GM21360 (cell line): ENCODE data around the gene CELF5.
"Not testable (repeated sequence)": the region's sequence is repeated elsewhere in the genome, so short reads cannot be mapped to it uniquely, and the experiment has no call there.

ENCODE experiments used
- ATAC-seq: cut with Tn5 transposase; IDR thresholded peaks from one replicate; pipeline ENCODE4 v1.9.1; 2021; ENCODE audit warnings: mild to moderate bottlenecking, moderate library complexity; ENCODE audit not compliant: unreplicated experiment

CELF5 gene

DNA sequence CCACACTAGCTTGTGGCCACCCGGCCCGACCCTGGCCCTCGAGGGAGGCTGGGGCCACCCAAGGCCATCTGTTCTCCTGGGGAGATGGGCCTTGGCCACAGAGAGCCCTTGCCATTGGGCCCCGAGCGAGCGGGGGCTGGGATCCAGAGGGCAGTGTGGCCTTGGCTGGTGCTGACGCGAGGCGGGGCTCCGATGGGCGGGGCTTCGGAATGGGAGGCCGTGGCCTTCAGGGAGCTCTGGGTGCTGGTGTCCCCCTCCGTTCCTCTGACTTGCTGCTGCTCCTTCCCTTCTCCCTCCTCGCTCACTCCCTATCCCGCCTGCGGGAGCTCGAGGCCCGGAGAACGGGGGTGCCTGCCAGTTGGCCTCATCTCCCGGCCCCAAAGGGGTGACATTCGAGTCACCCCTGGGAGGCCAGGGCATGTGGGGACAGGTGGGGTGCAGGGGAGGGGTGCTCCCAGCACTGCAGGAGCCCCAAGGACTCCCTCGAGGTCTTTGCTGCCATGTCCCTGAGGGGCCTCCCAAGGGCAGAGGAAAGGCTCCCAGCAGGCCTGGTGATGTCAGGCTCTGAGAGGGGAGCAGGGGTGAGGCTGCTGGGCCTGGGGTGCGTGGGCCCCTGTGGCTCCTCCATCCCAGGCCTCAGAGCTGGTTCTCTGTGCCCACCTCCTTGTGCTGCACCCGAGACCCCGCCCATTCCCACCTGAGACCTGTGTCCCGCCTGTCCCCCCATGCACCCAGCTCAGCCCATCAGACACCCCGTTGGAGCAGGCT lies 34.6 kb upstream of the CELF5 start:
- no peak for ATAC-seq

DNA sequence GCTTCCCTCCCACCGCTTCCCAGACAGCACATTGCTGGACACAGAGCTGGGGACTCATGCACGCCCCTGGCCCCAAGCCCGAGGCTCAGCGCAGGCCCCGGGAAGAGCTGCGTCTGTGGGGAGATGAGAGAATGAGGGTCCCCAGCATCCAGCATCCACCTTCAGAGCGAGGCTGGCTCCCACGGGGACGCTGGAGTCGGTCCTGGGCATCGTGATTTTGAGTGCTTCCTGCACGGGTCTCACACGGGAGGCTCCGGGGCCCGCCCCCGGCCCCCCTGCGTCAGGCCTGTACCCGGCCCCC lies 34.0 kb upstream of the CELF5 start:
- no peak for ATAC-seq

DNA sequence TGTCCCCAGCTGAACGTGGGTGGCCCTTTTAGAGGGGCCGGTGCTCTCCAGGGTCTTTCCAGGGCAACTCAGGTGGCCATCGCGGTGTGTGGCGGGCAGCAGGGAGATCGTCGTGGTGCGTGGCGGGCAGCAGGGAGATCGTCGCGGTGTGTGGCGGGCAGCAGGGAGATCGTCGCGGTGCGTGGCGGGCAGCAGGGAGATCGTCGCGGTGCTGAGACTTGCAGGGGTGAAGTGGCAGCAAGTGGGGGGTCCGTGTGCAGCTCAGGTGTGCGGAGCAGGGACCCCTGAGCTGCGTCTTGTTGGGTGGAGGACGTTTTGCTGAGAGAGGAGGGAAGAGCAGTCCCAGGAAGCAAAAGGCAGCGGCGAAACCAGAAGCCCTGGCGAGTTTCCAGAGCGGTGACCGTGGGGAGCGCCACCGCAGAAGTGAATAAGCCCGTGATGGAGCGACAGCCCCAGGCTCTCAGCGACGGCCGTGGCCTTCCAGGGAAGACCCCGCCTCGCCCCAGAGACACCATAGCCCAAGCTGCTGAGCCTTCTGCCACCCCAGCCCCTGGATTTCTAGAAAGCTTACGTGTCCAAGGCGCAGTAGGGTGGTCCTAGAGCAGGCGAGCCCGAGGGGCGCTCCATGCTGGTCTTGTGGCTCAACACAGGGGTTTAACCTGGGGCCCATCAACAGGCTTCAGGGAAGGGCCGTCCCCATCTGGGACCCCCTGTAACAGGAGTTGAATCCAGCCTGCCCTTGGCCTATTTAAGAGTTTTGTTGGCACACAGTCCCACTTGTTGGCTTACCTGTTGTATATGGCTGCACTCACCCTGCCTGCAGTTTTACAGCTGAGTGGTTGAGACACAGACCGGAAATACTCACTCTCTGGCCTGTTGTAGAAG lies 33.3 kb upstream of the CELF5 start:
- ATAC-seq = no peak

DNA sequence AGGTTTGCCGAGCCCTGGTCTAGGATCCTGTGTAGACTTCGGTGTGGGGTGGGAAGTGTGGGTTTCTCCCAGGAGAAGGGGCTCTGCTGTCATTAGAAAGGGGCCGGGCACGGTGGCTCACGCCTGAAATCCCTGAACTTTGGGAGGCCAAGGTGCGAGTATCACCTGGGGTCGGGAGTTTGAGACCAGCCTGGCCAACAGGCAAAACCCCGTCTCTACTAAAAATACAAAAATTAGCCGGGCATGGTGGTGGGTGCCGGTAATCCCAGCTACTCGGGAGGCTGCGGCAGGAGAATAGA lies 32.7 kb upstream of the CELF5 start:
- not testable (repeated sequence) for ATAC-seq

DNA sequence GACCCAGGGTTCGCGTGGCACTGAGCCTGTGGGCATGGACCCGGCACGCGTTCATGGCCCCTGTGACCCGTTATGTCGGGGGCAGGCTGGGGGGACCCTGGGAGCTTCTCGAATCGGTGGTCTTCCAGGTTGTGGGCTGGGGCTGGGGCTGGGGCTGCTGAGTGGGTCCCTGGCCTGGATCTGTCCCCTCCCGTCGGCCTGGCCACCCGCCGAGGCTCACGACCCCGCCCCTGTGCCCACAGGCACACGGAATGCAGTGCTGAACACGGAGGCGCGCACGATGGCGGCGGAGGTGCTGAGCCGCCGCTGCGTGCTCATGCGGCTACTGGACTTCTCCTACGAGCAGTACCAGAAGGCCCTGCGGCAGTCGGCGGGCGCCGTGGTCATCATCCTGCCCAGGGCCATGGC lies 32.2 kb upstream of the CELF5 start:
- no peak for ATAC-seq

DNA sequence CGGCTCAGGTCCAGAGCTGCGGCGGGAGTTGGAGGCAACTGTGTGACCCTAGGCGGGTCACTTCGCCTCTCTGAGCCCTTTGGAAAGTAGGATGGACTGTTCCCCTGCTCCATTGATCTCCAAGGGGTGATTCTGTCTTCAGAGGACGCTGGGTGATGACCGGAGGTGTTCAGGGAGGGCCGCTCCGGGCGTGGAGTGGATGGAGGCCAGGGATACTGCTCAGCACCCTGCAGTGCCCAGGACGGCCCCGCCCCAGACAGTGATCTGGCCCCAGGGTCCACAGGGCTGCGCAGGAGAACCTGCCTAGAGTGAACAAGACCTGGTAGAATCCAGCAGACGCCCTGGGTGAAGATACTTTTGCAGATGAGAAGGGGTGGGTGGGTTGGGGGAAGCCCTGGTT lies 31.8 kb upstream of the CELF5 start:
- ATAC-seq = no peak

DNA sequence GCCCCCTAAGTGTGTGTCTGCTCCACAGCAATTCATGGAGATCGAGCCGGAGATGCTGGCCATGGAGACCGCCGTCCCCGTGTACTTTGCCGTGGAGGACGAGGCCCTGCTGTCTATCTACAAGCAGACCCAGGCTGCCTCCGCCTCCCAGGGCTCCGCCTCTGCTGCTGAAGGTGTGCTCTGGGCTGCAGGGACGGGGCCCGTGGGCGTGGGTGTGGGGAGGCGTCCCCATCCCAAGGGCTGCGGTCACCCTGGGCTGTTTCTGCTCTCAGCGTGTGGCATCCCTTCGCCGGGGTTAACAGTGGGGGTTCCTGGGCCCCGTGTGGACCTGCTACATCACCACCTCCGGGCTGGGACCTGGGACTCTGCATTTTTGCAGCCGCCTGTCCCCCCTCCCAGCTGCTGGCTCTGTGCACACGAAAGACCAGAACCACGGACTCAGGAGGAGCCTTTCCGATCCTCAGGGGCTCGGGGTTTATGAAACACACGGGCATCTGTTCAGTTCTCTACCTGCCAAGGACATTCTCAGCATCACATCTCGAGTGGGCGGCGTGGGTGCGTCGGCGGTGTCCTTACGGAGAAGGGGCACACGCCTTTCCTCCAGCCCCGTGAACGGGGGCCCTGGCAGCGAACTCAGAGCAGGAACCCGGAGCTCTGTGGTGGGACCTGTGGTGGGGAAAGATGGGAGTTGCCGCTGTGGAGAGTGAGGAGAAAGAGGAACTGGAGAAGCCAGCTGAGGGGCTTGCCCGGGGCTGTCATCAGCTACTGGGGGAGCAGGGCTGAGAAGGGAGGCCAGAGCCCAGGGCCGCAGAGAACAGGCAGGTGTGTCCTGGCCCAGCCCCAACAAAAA lies 31.0 kb upstream of the CELF5 start:
- ATAC-seq = no peak

DNA sequence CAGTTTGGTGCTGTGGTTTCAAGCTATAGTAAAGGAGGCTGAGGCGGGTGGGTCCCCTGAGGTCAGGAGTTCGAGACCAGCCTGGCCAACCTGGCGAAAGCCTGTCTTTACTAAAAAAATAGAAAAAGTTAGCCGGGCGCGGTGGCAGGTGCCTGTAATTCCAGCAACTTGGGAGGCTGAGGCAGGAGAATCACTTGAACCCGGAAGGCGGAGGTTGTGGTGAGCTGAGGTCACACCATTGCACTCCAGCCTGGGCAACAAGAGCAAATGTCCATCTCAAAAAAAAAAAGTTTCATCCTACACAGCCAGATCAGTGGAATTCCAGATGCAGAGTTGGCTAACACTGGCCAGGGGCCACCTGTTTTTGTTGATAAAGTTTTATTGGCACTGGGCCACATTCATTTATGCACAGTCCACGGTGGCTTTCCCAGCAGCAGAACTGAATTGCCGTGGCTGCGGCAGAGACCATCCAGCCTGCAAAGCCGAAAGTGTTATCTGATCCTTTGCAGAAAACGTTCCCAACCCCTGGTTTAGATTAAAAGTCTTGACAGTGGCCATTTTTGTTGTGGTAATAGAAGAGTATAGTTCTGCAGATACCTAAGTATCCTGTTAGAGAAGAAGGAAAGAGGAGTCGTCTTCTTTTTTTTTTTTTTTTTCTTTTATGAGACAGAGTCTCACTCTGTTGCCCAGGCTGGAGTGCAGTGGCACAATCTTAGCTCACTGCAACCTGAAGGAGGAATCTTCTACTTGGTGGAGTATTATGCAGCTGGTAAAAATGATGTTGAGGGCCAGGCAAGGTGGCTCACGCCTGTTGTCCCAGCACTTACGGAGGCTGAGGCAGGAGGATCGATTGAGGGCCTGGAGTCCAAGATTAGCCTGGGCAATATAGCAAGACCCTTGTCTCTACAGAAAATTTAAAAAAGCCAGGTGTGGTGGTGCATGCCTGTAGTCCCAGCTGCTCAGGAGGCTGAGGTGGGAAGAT lies 30.1 kb upstream of the CELF5 start:
- no peak for ATAC-seq

DNA sequence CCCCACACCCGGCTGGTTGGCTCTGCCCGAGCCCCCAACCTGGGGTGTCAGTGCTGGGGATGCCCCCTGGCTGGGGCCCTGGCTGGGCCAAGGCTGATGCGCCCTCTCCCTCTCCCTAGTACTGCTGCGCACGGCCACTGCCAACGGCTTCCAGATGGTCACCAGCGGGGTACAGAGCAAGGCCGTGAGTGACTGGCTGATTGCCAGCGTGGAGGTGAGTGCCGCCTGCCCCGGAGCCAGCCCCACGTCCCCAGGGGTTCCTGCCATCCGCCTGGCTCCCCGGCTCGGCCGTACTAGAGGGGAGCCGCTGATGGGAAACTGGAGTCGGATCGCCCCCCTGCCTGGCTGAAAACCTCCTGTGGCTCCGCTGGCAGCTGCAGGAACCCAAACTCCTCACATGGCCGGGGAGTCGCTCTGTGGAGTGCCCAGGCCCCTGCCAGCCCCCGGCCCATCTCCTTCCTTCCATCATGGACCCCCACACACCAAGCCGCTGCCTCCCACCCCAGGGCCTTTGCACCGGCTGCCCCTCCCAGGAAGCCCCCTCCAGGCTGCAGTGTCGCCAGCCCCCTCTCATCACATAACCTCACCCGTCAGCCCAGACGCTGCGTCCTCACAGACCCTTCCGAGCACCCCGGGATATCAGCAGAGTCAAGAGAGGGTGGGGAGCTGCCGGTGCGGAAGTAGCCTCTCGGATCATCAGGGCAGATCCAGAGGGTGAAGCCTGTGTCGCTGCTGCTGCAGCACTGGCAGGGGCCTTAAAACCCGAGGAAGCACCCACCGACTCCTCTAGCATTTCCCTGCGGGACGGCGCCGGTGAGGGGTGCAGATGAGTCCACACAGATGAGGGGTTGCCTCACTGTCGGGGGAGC lies 28.2 kb upstream of the CELF5 start:
- ATAC-seq = no peak

DNA sequence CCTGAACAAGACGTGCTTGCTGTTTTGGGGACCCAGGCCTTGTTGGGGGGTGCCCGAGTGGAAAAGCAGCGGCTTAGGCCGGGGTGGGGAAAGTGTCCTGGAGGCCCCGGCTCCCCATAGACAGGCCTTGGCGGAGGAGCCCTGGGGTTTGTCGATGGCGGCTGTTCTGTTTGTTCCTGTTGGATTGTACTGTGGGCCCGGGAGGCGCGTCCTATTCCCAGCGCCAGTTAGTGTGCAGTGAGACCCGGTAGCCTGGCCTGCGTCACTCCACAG lies 27.6 kb upstream of the CELF5 start:
- ATAC-seq = no peak

DNA sequence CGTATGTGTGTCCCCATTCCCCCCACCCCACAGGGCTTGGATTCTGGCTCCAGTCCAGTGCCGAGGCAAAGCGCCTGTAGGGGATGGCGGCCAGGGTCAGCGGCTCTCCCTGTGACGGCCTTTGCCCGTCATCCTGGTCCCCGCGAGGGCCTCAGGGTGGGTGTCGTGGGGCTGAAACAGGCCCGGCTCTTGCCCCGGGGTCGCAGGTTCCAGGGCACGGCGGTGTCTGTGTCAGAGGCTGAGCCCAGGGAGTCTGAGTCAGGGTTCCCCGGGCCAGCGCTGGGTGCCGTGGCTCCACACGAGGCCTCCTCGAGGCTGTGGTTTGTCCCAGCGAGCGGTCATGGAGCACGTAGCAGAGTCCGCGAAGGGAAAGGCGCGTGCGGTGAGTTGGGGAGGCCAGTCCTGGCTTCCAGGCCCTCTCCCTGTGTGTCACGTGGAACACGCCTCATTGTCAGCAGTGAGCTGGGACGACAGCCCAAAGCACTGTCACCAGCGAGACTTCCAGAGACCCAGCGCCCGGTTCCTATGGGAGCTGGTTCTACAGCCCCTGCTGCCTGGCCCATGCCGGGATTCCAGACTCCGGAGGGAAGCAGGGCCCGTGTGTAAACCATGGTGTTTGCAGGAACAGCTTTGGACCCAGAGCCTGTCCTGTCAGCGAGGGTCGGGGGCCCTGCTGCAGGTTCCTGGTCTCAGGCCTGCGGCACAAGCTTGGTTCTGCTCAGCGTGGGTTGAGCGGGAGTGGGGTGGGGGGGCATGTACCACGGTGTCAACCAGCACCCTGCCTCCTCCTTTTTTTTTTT lies 25.4 kb upstream of the CELF5 start:
- ATAC-seq = no peak

DNA sequence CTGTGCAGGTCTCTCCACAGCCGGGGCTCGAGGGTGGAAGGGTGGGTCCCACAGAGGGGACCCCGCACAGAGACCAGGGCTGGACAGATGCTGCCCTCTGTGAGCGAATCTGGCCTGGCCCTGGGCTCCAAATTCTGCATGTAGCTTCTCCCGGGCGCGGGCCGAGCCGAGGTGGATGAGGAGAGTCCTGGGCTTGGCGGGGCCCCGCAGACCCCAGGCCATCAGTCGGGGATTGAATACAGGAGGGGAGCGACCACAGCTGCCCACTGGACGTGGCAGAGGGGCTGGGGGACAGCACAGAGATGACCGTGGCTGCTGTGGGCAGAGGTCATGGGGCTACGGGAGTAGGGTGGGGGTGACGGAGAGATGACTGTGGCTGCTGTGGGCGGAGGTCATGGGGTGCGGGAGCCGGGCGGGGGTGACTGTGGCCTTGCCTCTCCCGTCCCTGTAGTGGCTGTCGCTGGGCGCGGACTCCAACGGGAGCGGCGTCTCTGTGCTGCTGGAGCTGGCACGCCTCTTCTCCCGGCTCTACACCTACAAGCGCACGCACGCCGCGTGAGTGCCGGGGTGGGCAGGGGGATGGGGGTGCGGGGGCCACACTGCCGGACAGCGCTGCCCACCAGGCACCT lies 23.3 kb upstream of the CELF5 start:
- ATAC-seq = no peak

DNA sequence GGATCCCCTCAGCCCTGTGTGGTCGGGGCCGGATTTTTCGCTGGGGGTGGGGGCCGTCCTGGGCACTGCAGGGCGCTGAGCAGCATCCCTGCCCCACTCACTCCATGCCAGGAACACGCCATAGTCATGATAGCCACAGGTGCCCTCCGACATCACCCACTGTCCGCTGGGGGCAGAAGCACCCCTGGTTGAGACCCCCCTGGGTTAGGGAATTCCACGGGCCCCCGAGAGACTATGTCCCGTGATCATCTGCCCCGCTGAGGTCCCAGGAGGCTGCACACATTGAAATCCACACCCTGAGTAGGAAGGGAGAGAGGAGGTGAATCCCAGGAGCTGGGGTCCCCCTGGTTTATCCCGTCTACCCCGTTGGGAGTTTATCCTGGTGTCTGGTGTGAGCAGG lies 22.6 kb upstream of the CELF5 start:
- ATAC-seq = no peak

DNA sequence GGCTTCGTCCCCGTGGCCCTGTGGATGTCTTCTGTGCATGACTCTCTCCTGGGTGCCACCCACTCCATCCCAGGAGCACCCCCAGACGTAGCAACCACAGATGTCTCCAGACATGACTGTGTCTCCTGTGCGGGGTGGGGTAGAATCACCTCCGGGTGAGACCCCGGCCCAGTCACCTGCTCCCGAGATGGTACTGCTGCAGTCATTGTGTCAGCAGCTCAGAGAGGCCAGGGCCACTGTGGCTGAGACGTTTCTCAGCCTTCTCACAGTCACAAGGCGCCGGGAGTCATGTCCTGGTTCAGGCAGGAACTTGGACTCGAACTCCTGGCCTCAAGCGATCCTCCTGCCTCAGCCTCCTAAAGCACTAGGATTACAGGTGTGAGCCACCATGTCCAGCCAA lies 22.1 kb upstream of the CELF5 start:
- no peak for ATAC-seq

DNA sequence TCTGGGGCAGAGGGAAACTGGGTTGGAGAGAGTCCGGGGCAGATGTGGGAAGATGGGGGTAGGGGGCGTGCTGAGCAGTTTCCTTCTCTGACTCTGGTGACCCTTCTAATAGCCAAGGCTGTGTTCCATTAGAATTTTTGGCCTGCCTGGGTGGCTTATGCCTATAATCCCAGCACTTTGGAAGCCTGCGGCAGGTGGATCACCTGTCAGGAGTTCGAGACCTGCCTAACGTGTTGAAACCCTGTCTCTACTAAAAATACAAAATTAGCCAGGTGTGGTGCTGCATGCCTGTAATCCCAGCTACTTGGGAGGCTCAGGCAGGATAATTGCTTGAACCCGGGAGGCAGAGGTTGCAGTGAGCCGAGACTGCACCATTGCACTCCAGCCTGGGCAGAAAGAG lies 21.6 kb upstream of the CELF5 start:
- ATAC-seq = not testable (repeated sequence)

DNA sequence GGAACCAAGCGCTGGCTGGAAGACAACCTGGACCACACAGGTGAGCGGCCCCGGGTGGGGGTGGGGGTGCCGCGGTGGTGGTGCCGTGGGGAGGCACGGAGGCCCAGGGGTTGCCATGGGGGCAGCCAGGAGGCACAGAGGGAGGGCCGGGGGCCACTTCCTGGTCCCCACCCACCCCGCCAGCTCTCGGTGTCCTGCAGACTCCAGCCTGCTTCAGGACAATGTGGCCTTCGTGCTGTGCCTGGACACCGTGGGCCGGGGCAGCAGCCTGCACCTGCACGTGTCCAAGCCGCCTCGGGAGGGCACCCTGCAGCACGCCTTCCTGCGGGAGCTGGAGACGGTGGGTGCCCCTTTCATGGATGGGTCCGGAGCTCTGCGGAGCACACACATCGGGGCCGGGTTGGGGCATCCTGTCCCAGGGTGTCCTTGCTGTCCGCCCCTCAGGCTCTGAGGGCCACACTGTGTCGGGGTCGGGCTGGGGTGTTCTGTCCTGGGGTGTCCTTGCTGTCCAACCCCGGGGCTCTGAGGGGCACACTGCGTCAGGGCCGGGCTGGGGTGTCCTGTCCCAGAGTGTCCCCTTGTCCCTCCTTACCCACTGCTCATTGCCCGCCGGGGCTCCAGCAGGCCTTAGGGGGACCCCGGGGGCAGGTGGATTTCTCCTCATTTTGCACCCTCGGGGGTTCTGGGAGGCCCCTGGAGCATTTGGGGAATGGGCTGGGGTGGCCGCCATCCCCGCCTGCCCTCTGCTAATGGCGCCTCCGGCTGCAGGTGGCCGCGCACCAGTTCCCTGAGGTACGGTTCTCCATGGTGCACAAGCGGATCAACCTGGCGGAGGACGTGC lies 20.4 kb upstream of the CELF5 start:
- ATAC-seq = no peak

DNA sequence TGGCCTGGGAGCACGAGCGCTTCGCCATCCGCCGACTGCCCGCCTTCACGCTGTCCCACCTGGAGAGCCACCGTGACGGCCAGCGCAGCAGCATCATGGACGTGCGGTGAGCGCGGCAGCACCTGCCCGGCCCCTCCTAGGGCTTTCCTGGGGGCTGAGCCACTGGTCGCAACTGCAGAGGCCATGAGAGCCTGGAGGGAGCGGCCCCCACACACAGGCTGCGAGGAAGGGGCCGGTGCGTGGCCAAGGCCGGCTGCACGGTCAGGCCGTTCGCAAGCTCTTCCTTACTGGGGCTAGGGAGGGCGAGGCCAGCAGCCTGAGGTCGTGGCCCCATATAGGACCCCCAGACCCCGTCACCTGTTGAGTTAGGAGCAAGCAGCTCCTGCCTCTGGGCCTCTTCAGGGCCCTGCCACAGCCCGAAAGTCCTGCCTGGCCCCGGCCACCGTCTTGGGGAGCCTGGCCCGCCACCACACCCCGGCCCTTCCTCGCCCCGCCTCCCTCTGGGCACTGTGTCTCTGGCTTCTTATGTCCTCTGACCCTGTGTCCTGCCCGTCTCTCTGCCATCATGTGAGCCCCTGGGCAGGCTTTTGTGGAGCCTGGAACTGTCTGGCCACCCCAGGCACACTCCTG lies 19.7 kb upstream of the CELF5 start:
- no peak for ATAC-seq
